ENCODE data around the gene SH3GL3. TPM values are rescaled to one million over a fixed set of nuclear protein-coding genes. Genes with fewer than 3 reads are reported as not detected.

Gene SH3GL3
- total RNA-seq, 1 donor from 2014 or later = 1.2 TPM

DNA sequence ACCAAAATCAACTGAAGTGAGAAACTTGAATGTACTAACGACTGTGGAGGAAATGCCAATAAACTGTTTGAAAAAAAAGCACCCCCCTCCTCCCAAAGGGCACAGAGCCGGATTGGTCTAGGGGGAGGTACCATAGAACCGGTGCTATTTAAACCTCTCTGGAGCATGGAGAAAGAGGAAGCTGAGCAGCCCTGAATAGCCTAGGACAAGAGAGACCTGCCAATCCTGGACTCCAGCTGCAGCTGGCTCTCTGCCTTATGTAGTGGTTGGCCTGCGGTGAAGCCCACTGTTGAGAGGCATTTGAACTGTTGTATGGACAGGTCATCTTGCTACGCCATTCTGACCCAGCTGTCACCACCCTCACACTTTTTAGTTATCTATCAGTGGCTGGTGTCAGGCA, 1.5 kb upstream of the SH3GL3 start:
- Mint-ChIP-seq H3K4me3 (ENCODE audit: low read depth) (no peak overlapping the region), H3K27me3 (peaks cover 34% of the 10 kb centered on the region), H3K4me1 (ENCODE audit: low read depth) (peaks cover 6% of the 10 kb centered on the region), H3K36me3 (ENCODE audit: insufficient read depth) (no peaks in the 10 kb centered on the region), H3K27ac (no peak overlapping the region), H3K9me3 (ENCODE audit: low read depth) (no peaks in the 10 kb centered on the region)
- no peak for DNase-seq (ENCODE audit: low spot score, unreplicated experiment)
- TF ChIP-seq CTCF (IDR thresholded peaks at IDR 0.05; ENCODE audit: unreplicated experiment) = no peak

DNA sequence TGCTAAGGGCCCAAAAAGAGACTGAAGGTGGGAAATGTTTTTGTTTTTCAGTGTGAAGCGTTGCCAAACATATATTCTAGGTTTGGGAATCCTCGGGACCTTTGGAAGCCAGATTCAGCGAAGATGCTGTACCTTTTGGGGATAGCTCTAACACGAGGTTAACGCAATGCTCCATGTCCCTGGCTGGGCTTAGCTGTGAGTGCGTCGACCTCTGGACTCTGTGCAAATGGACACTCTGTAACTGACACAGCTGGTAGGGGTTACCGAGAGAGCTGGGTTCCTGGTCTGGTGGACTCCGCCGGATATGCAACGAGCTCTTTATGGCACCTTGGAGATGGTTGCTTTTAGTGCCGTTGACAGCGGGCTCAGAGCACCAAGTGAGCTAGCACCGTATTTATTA, 724 bp upstream of the SH3GL3 start:
- no peak for TF ChIP-seq CTCF (IDR thresholded peaks at IDR 0.05; ENCODE audit: unreplicated experiment)
- no peaks in the 10 kb centered on the region for H3K36me3 Mint-ChIP-seq (ENCODE audit: insufficient read depth)
- H3K4me1 Mint-ChIP-seq (ENCODE audit: low read depth) = peaks cover 6% of the 10 kb centered on the region
- peaks cover 34% of the 10 kb centered on the region for H3K27me3 Mint-ChIP-seq
- H3K9me3 Mint-ChIP-seq (ENCODE audit: low read depth) = no peaks in the 10 kb centered on the region
- peak overlapping the region; percentile 81 for H3K4me3 Mint-ChIP-seq (ENCODE audit: low read depth)
- DNase-seq (ENCODE audit: low spot score, unreplicated experiment) = no peak
- H3K27ac Mint-ChIP-seq = no peak overlapping the region

- Mint-ChIP-seq H3K36me3 (ENCODE audit: insufficient read depth) (no peaks in the 10 kb centered on the region), H3K4me3 (ENCODE audit: low read depth) (peak overlapping the region; percentile 40), H3K27me3 (peaks cover 34% of the 10 kb centered on the region), H3K27ac (no peak overlapping the region), H3K9me3 (ENCODE audit: low read depth) (no peaks in the 10 kb centered on the region), H3K4me1 (ENCODE audit: low read depth) (peaks cover 6% of the 10 kb centered on the region)
- no peak for TF ChIP-seq CTCF (IDR thresholded peaks at IDR 0.05; ENCODE audit: unreplicated experiment)
- DNase-seq (ENCODE audit: low spot score, unreplicated experiment) = no peak
Measured at GRCh38 chr15:83449250-83449671, 2.1 kb downstream of the SH3GL3 start.

DNA sequence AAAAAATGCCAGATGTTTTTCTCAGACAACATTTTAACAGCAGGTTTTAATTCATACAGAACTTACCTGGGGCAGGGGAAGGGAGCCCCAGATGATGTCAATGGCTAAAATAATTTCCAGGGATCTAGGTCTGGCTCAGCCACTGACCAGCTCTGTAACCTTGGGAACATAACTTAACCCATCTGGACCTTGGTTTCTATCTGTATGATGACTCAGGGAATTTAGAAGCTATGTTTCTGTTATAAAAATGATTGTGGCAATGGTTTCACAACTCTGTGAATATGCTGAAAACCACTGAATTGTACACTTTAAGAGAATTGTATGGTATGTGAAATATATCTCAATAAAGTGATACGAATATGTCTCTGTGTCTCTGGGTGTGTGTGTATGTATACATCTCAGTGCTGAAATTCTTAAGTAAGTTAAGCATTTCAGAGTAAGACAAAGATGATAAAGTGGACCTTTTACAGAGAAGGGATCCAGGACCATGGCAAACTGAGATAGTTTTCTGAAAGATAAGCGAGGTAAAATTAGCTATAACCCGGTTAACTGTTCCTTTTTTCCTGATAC, 2.9 kb downstream of the SH3GL3 start:
- Mint-ChIP-seq H3K4me3 (ENCODE audit: low read depth) (no peak overlapping the region), H3K4me1 (ENCODE audit: low read depth) (peaks cover 6% of the 10 kb centered on the region), H3K27me3 (peaks cover 33% of the 10 kb centered on the region), H3K27ac (no peak overlapping the region), H3K9me3 (ENCODE audit: low read depth) (no peaks in the 10 kb centered on the region), H3K36me3 (ENCODE audit: insufficient read depth) (no peaks in the 10 kb centered on the region)
- TF ChIP-seq CTCF (IDR thresholded peaks at IDR 0.05; ENCODE audit: unreplicated experiment) = no peak
- no peak for DNase-seq (ENCODE audit: low spot score, unreplicated experiment)

DNA sequence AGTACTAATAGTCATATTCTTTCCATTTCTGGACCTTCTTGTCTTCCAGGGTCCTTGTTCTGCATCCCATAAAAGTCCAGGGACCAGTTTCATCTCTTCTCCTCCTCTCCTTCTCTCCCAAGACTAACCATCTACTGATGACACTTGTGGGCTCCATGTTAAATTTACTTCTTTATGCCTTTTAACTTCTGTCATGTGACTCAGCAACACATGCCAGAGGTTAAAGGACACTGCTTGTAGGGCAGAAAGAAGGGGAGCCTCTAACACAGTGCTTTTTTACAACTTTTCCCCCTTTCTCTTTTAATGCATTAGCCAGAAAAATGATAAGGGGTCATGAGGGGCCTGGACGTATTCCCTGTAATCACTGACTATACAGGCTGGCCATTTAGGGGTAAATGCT, 10.0 kb downstream of the SH3GL3 start:
- Mint-ChIP-seq H3K36me3 (ENCODE audit: insufficient read depth) (no peaks in the 10 kb centered on the region), H3K9me3 (ENCODE audit: low read depth) (peaks cover 9% of the 10 kb centered on the region), H3K4me1 (ENCODE audit: low read depth) (no peaks in the 10 kb centered on the region), H3K27ac (no peak overlapping the region), H3K27me3 (peaks cover 5% of the 10 kb centered on the region), H3K4me3 (ENCODE audit: low read depth) (no peak overlapping the region)
- DNase-seq (ENCODE audit: low spot score, unreplicated experiment) = no peak
- TF ChIP-seq CTCF (IDR thresholded peaks at IDR 0.05; ENCODE audit: unreplicated experiment) = no peak

Data from progenitor cell of endocrine pancreas (in vitro differentiated cells).